Left lung (tissue), 10 donors: ENCODE measurements around the gene ANKRD28. TPM values are rescaled to one million over a fixed set of nuclear protein-coding genes. Genes with fewer than 3 reads are reported as not detected.

Experiments used
- ATAC-seq: fragments of 200-7000 bp; cut with Tn5 transposase; one replicate; pipeline ENCODE4 v1.9.1; 2020; ENCODE audit warnings: moderate library complexity
- DNase-seq, 4 donors: peaks; one replicate each; pipeline ENCODE4 v3.0.0-alpha.2; 2013 to 2020
- H3K27ac ChIP-seq, 2 donors: fragments of 200-600 bp; sonication (generic) in 1 of 2; one replicate each; pipeline versions ENCODE4 v1.5.0 to v1.8.0; 2020 to 2021
- H3K27me3 ChIP-seq, 2 donors: fragments of 200-600 bp; sonication (generic) in 1 of 2; one replicate each; pipeline versions ENCODE4 v1.5.0 to v1.8.0; 2020 to 2021
- H3K36me3 ChIP-seq, 2 donors: fragments of 200-600 bp; sonication (generic) in 1 of 2; one replicate each; pipeline versions ENCODE4 v1.5.0 to v1.8.0; 2020 to 2021
- H3K4me1 ChIP-seq, 2 donors: fragments of 200-600 bp; one replicate each; pipeline ENCODE4 v1.8.0; 2021
- H3K4me3 ChIP-seq, 2 donors: fragments of 200-600 bp; sonication (generic) in 1 of 2; one replicate each; pipeline versions ENCODE4 v1.5.0 to v1.8.0; 2020 to 2021; ENCODE audit warnings: mild to moderate bottlenecking in 1 of 2
- H3K9me3 ChIP-seq, 2 donors: fragments of 200-600 bp; sonication (generic) in 1 of 2; one replicate each; pipeline versions ENCODE4 v1.5.0 to v1.8.0; 2020 to 2021
- CTCF ChIP-seq, 2 donors: fragments of 200-600 bp; sonication (generic) in 1 of 2; IDR thresholded peaks; one replicate each; pipeline versions ENCODE4 v1.5.0 to v1.8.0; 2021; ENCODE audit warnings: antibody characterized with exemption in 2 of 2
- intact Hi-C, 2 donors: fragments of 100-400 bp; cut with DNase I; formaldehyde crosslinking; loops; one replicate each; pipeline versions ENCODE4 v1.11.2 to v1.14.2; 2022
- polyA plus RNA-seq, 6 donors: library from polyadenylated mRNA; unstranded; fragments of 120-200 nt; gene quantifications; one replicate each; pipeline ENCODE4 v1.2.1, GENCODE V29; 2013; ENCODE audit not compliant: insufficient read length in 6 of 6
- total RNA-seq, 2 donors: library from RNA; stranded (reverse); fragmentation: NEBNext Ultra II Directional; extraction: Animal tissue kit (Norgen Biotek cat#: 25700); gene quantifications; one replicate each; pipeline ENCODE4 v1.2.1, GENCODE V29; 2021
- donor health status: DM: no; HTN: yes; CAD: no.
- donor health status: DM: no; HTN: no; CAD: no.

ANKRD28 gene
- total and polyA plus RNA-seq, 8 donors: 36.6 to 60.0 (median 47.2) TPM

- no peaks in the 10 kb centered on the region for H3K9me3 ChIP-seq
- H3K27ac ChIP-seq: peak overlapping the region; percentile 91 to 97
- H3K4me1 ChIP-seq: peaks cover 2 to 79% of the 10 kb centered on the region in 2 donors
- no peaks in the 10 kb centered on the region for H3K36me3 ChIP-seq
- DNase-seq (no peak), ATAC-seq (peak; percentile 9)
- intact Hi-C loops: loop anchor here in 1 of 2 donors (5.0 kb wide), 1 partner anchor 163 kb away; no protein-coding TSS in a partner anchor
- no peak for TF ChIP-seq CTCF (IDR thresholded peaks at IDR 0.05)
- H3K27me3 ChIP-seq: no peaks in the 10 kb centered on the region
- peak overlapping the region; percentile 18 to 37 for H3K4me3 ChIP-seq
Measured at GRCh38 chr3:15795651-15796308, 2.0 kb downstream of the ANKRD28 start.

- Histone ChIP-seq H3K27me3 (no peaks in the 10 kb centered on the region), H3K27ac (peak overlapping the region; percentile 91 to 97), H3K36me3 (no peaks in the 10 kb centered on the region), H3K4me3 (peak overlapping the region; percentile 18 to 37), H3K9me3 (no peaks in the 10 kb centered on the region), H3K4me1 (peaks cover 0 to 72% of the 10 kb centered on the region in 2 donors)
- no peak for TF ChIP-seq CTCF (IDR thresholded peaks at IDR 0.05)
- intact Hi-C loops: loop anchor here in 1 of 2 donors (5.0 kb wide), 1 partner anchor 163 kb away; no protein-coding TSS in a partner anchor
- DNase-seq: no peak
- no peak for ATAC-seq
Measured at GRCh38 chr3:15794842-15795650, 2.7 kb downstream of the ANKRD28 start.

- intact Hi-C loops: no loop called here
- Histone ChIP-seq H3K27me3 (no peaks in the 10 kb centered on the region), H3K4me3 (peak overlapping the region in 1 of 2 donors; percentile 37), H3K4me1 (peaks cover 0 to 67% of the 10 kb centered on the region in 2 donors), H3K36me3 (no peaks in the 10 kb centered on the region), H3K27ac (peak overlapping the region; percentile 91 to 97), H3K9me3 (no peaks in the 10 kb centered on the region)
- no peak for DNase-seq
- TF ChIP-seq CTCF (IDR thresholded peaks at IDR 0.05): no peak
- ATAC-seq: peak; percentile 6
Measured at GRCh38 chr3:15794303-15794771, 3.4 kb downstream of the ANKRD28 start.

GRCh38 chr3:15791525-15791924, 6.3 kb downstream of the ANKRD28 start:
- DNase-seq: no peak
- intact Hi-C loops: no loop called here
- Histone ChIP-seq H3K36me3 (no peaks in the 10 kb centered on the region), H3K27ac (no peak overlapping the region), H3K9me3 (no peaks in the 10 kb centered on the region), H3K27me3 (no peaks in the 10 kb centered on the region), H3K4me3 (no peak overlapping the region), H3K4me1 (peaks cover 0 to 44% of the 10 kb centered on the region in 2 donors)
- no peak for TF ChIP-seq CTCF (IDR thresholded peaks at IDR 0.05)
- no peak for ATAC-seq

GRCh38 chr3:15787941-15788340, 9.8 kb downstream of the ANKRD28 start:
- intact Hi-C loops: no loop called here
- Histone ChIP-seq H3K27ac (no peak overlapping the region), H3K36me3 (no peaks in the 10 kb centered on the region), H3K27me3 (no peaks in the 10 kb centered on the region), H3K4me3 (no peak overlapping the region), H3K9me3 (no peaks in the 10 kb centered on the region), H3K4me1 (peaks cover 0 to 28% of the 10 kb centered on the region in 2 donors)
- no peak for TF ChIP-seq CTCF (IDR thresholded peaks at IDR 0.05)
- DNase-seq (no peak), ATAC-seq (no peak)
